NT2/D1 (cell line): ENCODE data around the gene NXPE3.

Experiments
- SUZ12 ChIP-seq: IDR thresholded peaks from 2 replicates; pipeline ENCODE4 v1.6.1; 2011; ENCODE audit not compliant: insufficient read length, insufficient read depth; ENCODE audit errors: extremely low read depth
- YY1 ChIP-seq: IDR thresholded peaks from 2 replicates; pipeline ENCODE4 v1.6.1; 2011; ENCODE audit not compliant: insufficient read length, insufficient read depth
- ZNF274 ChIP-seq: IDR thresholded peaks from 2 replicates; pipeline ENCODE4 v1.6.1; 2011; ENCODE audit warnings: mild to moderate bottlenecking, low read depth, low read length

DNA sequence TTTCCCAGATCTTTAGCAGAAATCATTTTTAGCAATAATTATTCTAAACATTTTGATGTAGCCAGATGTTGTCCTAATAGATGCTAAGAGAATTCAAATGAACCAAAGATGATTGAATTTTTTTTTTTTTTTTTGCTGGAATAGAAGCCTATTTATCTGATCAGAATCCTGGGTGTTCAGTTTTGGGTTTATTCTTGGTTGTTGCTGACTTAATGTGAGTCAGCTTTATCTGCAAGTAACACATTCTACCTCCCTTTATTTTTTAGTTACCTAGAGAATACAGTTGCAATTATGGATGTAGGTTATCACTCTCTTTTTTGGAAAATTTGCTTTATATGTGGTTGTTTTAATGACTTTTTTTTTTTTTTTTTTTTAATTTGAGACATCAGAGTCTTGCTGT is 48.2 kb upstream of the NXPE3 start:
- TF ChIP-seq YY1: no peak
- no peak for TF ChIP-seq ZNF274
- no peak for TF ChIP-seq SUZ12
